ENCODE data around the gene ZNF3. TPM values are rescaled to one million over a fixed set of nuclear protein-coding genes. Genes with fewer than 3 reads are reported as not detected.

The ZNF3 gene
- total and polyA plus RNA-seq, 7 donors = 11.2 to 26.4 (median 17.1) TPM

DNA sequence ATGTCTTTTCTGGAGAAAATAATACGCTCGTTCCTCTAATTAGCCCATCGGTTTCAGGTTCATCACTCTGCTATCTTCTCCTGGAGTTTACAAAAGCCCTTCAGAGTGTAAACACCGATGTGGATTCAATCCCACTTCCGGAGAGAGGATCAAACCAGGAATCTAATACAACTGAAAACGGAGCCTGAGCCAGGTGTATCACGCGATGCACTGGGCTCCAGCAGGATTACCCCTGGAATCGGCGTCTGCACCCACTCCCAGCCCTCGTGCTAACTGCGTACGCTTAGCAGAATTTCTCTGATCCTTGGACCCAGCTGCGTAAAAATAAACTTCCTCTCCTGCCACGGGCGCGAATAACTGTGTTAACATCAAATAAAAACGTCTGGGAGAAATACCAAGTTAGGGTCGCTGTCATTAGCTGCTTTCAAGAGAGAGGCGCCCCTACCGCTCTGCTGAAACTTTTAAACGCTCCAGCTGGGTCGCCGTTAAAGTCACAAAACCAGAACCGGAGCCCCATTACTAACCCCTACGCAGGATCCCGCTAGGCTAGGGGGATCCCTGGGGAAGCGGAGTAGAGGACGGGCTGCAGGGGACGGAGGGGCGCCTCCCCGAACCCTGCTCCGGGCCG is 502 bp downstream of the ZNF3 start:
- Histone ChIP-seq H3K27me3 (ENCODE audit: insufficient read depth in 3 of 3, low read length in 2 of 3) (no peaks in the 10 kb centered on the region), H3K36me3 (ENCODE audit: insufficient read depth in 1 of 2, low read depth in 1 of 2) (peaks cover 3 to 38% of the 10 kb centered on the region in 2 donors), H3K27ac (peak overlapping the region; percentile 92), H3K4me1 (peaks cover 15% of the 10 kb centered on the region), H3K9me3 (no peaks in the 10 kb centered on the region), H3K4me3 (peak overlapping the region; percentile 94)
- WGBS, 3 donors = 0 to 1% (median 0%) methylated on average over 34 of the region's 34 CpGs
- DNase-seq (no peak), ATAC-seq (peak in 1 of 4 donors; percentile 46)
- TF ChIP-seq, protein P1, sequence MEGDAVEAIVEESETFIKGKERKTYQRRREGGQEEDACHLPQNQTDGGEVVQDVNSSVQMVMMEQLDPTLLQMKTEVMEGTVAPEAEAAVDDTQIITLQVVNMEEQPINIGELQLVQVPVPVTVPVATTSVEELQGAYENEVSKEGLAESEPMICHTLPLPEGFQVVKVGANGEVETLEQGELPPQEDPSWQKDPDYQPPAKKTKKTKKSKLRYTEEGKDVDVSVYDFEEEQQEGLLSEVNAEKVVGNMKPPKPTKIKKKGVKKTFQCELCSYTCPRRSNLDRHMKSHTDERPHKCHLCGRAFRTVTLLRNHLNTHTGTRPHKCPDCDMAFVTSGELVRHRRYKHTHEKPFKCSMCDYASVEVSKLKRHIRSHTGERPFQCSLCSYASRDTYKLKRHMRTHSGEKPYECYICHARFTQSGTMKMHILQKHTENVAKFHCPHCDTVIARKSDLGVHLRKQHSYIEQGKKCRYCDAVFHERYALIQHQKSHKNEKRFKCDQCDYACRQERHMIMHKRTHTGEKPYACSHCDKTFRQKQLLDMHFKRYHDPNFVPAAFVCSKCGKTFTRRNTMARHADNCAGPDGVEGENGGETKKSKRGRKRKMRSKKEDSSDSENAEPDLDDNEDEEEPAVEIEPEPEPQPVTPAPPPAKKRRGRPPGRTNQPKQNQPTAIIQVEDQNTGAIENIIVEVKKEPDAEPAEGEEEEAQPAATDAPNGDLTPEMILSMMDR (IDR thresholded peaks at IDR 0.05) = no peak
- intact Hi-C loops (cut with DNase I) = loop anchor here in 1 of 2 donors (2.0 kb wide), 1 partner anchor 62 kb away; no protein-coding TSS in a partner anchor

GRCh38 chr7:100079024-100079560 is 2.4 kb downstream of the ZNF3 start:
- Histone ChIP-seq H3K27ac (no peak overlapping the region), H3K9me3 (no peaks in the 10 kb centered on the region), H3K4me1 (peaks cover 15% of the 10 kb centered on the region), H3K4me3 (peak overlapping the region; percentile 0), H3K36me3 (ENCODE audit: insufficient read depth in 1 of 2, low read depth in 1 of 2) (peaks cover 3 to 57% of the 10 kb centered on the region in 2 donors), H3K27me3 (ENCODE audit: insufficient read depth in 3 of 3, low read length in 2 of 3) (no peaks in the 10 kb centered on the region)
- intact Hi-C loops (cut with DNase I) = no loop called here
- ATAC-seq = no peak
- 74 to 85% (median 75%) methylated on average over 7 of the region's 7 CpGs for WGBS, 3 donors
- DNase-seq = no peak
- TF ChIP-seq, protein P1 (IDR thresholded peaks at IDR 0.05) = no peak

DNA sequence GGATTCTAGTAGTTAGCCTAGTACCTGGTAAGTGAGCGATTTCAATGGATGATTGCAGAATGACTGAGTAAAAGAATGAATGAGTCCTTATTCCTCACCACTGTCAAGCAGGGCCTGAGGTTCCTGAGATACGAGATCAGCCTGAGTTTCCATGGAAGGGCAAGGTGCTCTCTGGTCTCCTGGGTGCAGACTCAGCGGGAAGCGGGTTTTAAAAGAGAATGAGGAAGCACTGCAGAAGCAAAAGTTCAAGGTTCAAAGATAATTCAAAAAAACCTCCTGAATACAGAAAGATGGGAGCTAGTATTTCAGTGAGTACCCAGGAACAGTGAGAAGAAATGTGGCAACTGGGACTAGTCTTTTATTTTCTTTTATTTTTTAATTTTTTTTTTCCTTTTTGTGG is 4.3 kb downstream of the ZNF3 start:
- peaks cover 15% of the 10 kb centered on the region for H3K4me1 ChIP-seq
- no peak overlapping the region for H3K27ac ChIP-seq
- intact Hi-C loops (cut with DNase I) = no loop called here
- whole genome bisulfite sequencing, 3 donors = 92 to 95% (median 92%) methylated on average over 4 of the region's 4 CpGs
- H3K9me3 ChIP-seq = peaks cover 5% of the 10 kb centered on the region
- H3K27me3 ChIP-seq (ENCODE audit: insufficient read depth in 3 of 3, low read length in 2 of 3) = no peaks in the 10 kb centered on the region
- peaks cover 12 to 76% of the 10 kb centered on the region in 2 donors for H3K36me3 ChIP-seq (ENCODE audit: insufficient read depth in 1 of 2, low read depth in 1 of 2)
- H3K4me3 ChIP-seq = no peak overlapping the region
- ATAC-seq = no peak
- no peak for DNase-seq
- TF ChIP-seq, protein P1 (IDR thresholded peaks at IDR 0.05) = no peak

- Histone ChIP-seq H3K36me3 (ENCODE audit: insufficient read depth in 1 of 2, low read depth in 1 of 2) (peaks cover 29 to 94% of the 10 kb centered on the region in 2 donors), H3K27me3 (ENCODE audit: insufficient read depth in 3 of 3, low read length in 2 of 3) (no peaks in the 10 kb centered on the region), H3K27ac (no peak overlapping the region), H3K4me3 (no peak overlapping the region), H3K4me1 (peaks cover 13% of the 10 kb centered on the region), H3K9me3 (peaks cover 23% of the 10 kb centered on the region)
- DNase-seq (no peak), ATAC-seq (no peak)
- intact Hi-C loops (cut with DNase I) = no loop called here
- TF ChIP-seq, protein P1 (IDR thresholded peaks at IDR 0.05) = no peak
- WGBS, 3 donors = 92 to 94% (median 93%) methylated on average over 6 of the region's 6 CpGs
Measured at GRCh38 chr7:100075418-100075817, 6.1 kb downstream of the ZNF3 start.

Measured in psoas muscle (tissue), 8 donors.